ENCODE results near the gene TACR1.

GRCh38 chr2:75047189-75047991 is 151.9 kb downstream of the TACR1 start:
- TF ChIP-seq POLR2AphosphoS5 (IDR thresholded peaks at IDR 0.05), result no peak
- TF ChIP-seq, protein P1, sequence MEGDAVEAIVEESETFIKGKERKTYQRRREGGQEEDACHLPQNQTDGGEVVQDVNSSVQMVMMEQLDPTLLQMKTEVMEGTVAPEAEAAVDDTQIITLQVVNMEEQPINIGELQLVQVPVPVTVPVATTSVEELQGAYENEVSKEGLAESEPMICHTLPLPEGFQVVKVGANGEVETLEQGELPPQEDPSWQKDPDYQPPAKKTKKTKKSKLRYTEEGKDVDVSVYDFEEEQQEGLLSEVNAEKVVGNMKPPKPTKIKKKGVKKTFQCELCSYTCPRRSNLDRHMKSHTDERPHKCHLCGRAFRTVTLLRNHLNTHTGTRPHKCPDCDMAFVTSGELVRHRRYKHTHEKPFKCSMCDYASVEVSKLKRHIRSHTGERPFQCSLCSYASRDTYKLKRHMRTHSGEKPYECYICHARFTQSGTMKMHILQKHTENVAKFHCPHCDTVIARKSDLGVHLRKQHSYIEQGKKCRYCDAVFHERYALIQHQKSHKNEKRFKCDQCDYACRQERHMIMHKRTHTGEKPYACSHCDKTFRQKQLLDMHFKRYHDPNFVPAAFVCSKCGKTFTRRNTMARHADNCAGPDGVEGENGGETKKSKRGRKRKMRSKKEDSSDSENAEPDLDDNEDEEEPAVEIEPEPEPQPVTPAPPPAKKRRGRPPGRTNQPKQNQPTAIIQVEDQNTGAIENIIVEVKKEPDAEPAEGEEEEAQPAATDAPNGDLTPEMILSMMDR (IDR thresholded peaks at IDR 0.05), result no peak
